ENCODE data around the gene HNF4A. TPM values are rescaled to one million over a fixed set of nuclear protein-coding genes. Genes with fewer than 3 reads are reported as not detected.

HNF4A gene
- polyA plus RNA-seq, 1 of the 3 experiments (the other 2 are of a cell fraction), result not detected

- Histone ChIP-seq H3K36me3 (replicated peaks in 1 of 2; ENCODE audit: control insufficient read depth in 1 of 2, insufficient read depth in 2 of 2, low read length in 1 of 2) (no peaks in the 10 kb centered on the region), H4K20me1 (ENCODE audit: insufficient read depth) (no peaks in the 10 kb centered on the region), H3K9me3 (no peaks in the 10 kb centered on the region), H3K9me2 (no peaks in the 10 kb centered on the region), H3K4me1 (ENCODE audit: control insufficient read depth in 1 of 2, insufficient read depth in 2 of 2, low read depth in 1 of 2, low read length in 1 of 2) (peaks cover 0 to 6% of the 10 kb centered on the region in 2 experiments; a peak in 1 of 4 replicates), H2AFZ (ENCODE audit: low read depth) (no peak overlapping the region), H3F3A (replicated peaks; ENCODE audit: insufficient read depth) (no peaks in the 10 kb centered on the region), H3K27me3 (ENCODE audit: insufficient read depth) (peaks cover 4% of the 10 kb centered on the region; the same call in 1 of the 2 replicates), H3K79me2 (ENCODE audit: insufficient read depth) (no peaks in the 10 kb centered on the region), H3K27ac (ENCODE audit: low read depth in 2 of 2, low read length in 1 of 2) (no peak overlapping the region), H3K9ac (no peak overlapping the region), H3K4me2 (no peak overlapping the region), H3K4me3 (ENCODE audit: low read depth in 2 of 2, low read length in 1 of 2) (no peak overlapping the region)
- ChIA-PET CTCF (interaction anchor here (1.2 kb wide), 1 partner anchor 43 kb away, joined by 5 read pairs; no protein-coding TSS in a partner anchor), POLR2A (no interaction called here)
- 56% methylated on average over 3 of the region's 3 CpGs for WGBS (ENCODE audit: low lambda C conversion rate)
- TF ChIP-seq FOSL2 (IDR thresholded peaks at IDR 0.05; ENCODE audit: borderline replicate concordance, low read depth), result no peak
- no peak for TF ChIP-seq RFX5 (IDR thresholded peaks at IDR 0.05; ENCODE audit: low read length)
- TF ChIP-seq CTCF (IDR thresholded peaks at IDR 0.05), result no peak
- no peak for TF ChIP-seq PBX3 (IDR thresholded peaks at IDR 0.05)
- no peak for DNase-seq
Observed at GRCh38 chr20:44427804-44428173, 72.3 kb downstream of the HNF4A start.

- Histone ChIP-seq H3K79me2 (ENCODE audit: insufficient read depth) (no peaks in the 10 kb centered on the region), H3K27ac (ENCODE audit: low read depth in 2 of 2, low read length in 1 of 2) (no peak overlapping the region), H3F3A (replicated peaks; ENCODE audit: insufficient read depth) (no peaks in the 10 kb centered on the region), H3K4me1 (ENCODE audit: control insufficient read depth in 1 of 2, insufficient read depth in 2 of 2, low read depth in 1 of 2, low read length in 1 of 2) (peaks cover 0 to 6% of the 10 kb centered on the region in 2 experiments; a peak in 1 of 4 replicates), H3K9ac (no peak overlapping the region), H2AFZ (ENCODE audit: low read depth) (no peak overlapping the region), H3K36me3 (replicated peaks in 1 of 2; ENCODE audit: control insufficient read depth in 1 of 2, insufficient read depth in 2 of 2, low read length in 1 of 2) (no peaks in the 10 kb centered on the region), H4K20me1 (ENCODE audit: insufficient read depth) (no peaks in the 10 kb centered on the region), H3K9me3 (no peaks in the 10 kb centered on the region), H3K27me3 (ENCODE audit: insufficient read depth) (peaks cover 4% of the 10 kb centered on the region; the same call in 1 of the 2 replicates), H3K9me2 (no peaks in the 10 kb centered on the region), H3K4me3 (ENCODE audit: low read depth in 2 of 2, low read length in 1 of 2) (no peak overlapping the region), H3K4me2 (no peak overlapping the region)
- ChIA-PET CTCF (no interaction called here), POLR2A (no interaction called here)
- TF ChIP-seq SMC3 (IDR thresholded peaks at IDR 0.05; ENCODE audit: low read depth, low read length), result no peak
- TF ChIP-seq REST (IDR thresholded peaks at IDR 0.05; ENCODE audit: low read depth, low read length), result no peak
- no peak for TF ChIP-seq SIN3A (IDR thresholded peaks at IDR 0.05; ENCODE audit: borderline replicate concordance, low read depth, low read length)
- TF ChIP-seq MEF2A (IDR thresholded peaks at IDR 0.05; ENCODE audit: borderline replicate concordance, low read depth), result no peak
- TF ChIP-seq IRF3 (IDR thresholded peaks at IDR 0.05; ENCODE audit: low read depth, low read length), result no peak
- no peak for TF ChIP-seq FOSL2 (IDR thresholded peaks at IDR 0.05; ENCODE audit: borderline replicate concordance, low read depth)
- TF ChIP-seq JUND (IDR thresholded peaks at IDR 0.05), result no peak
- no peak for TF ChIP-seq TAF1 (IDR thresholded peaks at IDR 0.05; ENCODE audit: borderline replicate concordance, low read depth, low read length)
- no peak for TF ChIP-seq RXRA (IDR thresholded peaks at IDR 0.05; ENCODE audit: borderline replicate concordance, low read depth)
- no peak for TF ChIP-seq EP300 (IDR thresholded peaks at IDR 0.05; ENCODE audit: borderline replicate concordance in 1 of 2, low read depth in 1 of 2, low read length in 1 of 2)
- TF ChIP-seq RAD21 (IDR thresholded peaks at IDR 0.05; ENCODE audit: low read length), result no peak
- TF ChIP-seq TEAD4 (IDR thresholded peaks at IDR 0.05; ENCODE audit: borderline replicate concordance, insufficient read depth), result no peak
- no peak for TF ChIP-seq GABPA (IDR thresholded peaks at IDR 0.05; ENCODE audit: low read depth)
- no peak for TF ChIP-seq RCOR1 (IDR thresholded peaks at IDR 0.05; ENCODE audit: low read length)
- no peak for DNase-seq
- 51% methylated on average over 4 of the region's 8 CpGs for WGBS (ENCODE audit: low lambda C conversion rate)
Observed at GRCh38 chr20:44428174-44429016, 72.9 kb downstream of the HNF4A start.
